Measurements from ENCODE around the gene ZNF675. TPM values are rescaled to one million over a fixed set of nuclear protein-coding genes. Genes with fewer than 3 reads are reported as not detected.

ZNF675 gene
- total RNA-seq, 1 donor from 2014 or later, result 15.5 TPM

DNA sequence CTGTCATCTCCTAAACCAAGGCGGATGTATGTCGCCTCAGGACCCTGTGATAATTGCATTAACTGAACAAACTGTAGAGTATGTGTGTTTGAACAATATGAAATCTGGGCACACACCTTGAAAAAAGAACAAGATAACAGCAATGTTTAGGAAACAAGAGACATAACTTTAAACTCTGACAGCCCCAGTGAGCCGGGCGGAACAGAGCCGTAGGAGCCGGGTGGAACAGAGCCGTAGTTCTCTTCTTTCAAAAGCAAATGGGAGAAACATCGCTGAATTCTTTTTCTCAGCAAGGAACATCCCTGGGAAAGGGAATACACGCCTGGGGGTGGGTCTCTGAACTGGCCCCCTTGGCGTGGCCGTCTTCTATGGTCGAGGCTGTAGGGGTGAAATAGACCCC lies 31.8 kb upstream of the ZNF675 start:
- H3K36me3 Mint-ChIP-seq (ENCODE audit: low read depth, unreplicated experiment), result no peaks in the 10 kb centered on the region
- no peak overlapping the region for H3K4me3 Mint-ChIP-seq (ENCODE audit: unreplicated experiment)
- Histone ChIP-seq H3K9ac (ENCODE audit: low read length) (no peak overlapping the region), H3K9me3 (ENCODE audit: insufficient read depth, low read depth, low read length) (no peaks in the 10 kb centered on the region), H3K27me3 (ENCODE audit: insufficient read depth, low read length) (no peaks in the 10 kb centered on the region), H3K4me1 (ENCODE audit: insufficient read depth, low read length) (no peaks in the 10 kb centered on the region), H3K27ac (ENCODE audit: low read depth, low read length) (no peak overlapping the region), H2AFZ (ENCODE audit: low read depth, low read length) (no peak overlapping the region), H4K20me1 (ENCODE audit: insufficient read depth, low read length) (no peaks in the 10 kb centered on the region), H3K36me3 (ENCODE audit: insufficient read depth, low read length) (no peaks in the 10 kb centered on the region), H3K4me3 (ENCODE audit: insufficient read depth, low read depth, low read length) (no peak overlapping the region), H3K4me2 (ENCODE audit: low read length) (no peak overlapping the region), H3K79me2 (ENCODE audit: insufficient read depth, low read length) (no peaks in the 10 kb centered on the region)
- peaks cover 9% of the 10 kb centered on the region for H3K27me3 Mint-ChIP-seq (ENCODE audit: low read depth, unreplicated experiment)
- no peak overlapping the region for H3K27ac Mint-ChIP-seq (ENCODE audit: unreplicated experiment)
- no peaks in the 10 kb centered on the region for H3K4me1 Mint-ChIP-seq (ENCODE audit: low read depth, unreplicated experiment)
- TF ChIP-seq EZH2 (IDR thresholded peaks at IDR 0.05; ENCODE audit: insufficient read depth, low read length), result no peak
- TF ChIP-seq, protein P1, sequence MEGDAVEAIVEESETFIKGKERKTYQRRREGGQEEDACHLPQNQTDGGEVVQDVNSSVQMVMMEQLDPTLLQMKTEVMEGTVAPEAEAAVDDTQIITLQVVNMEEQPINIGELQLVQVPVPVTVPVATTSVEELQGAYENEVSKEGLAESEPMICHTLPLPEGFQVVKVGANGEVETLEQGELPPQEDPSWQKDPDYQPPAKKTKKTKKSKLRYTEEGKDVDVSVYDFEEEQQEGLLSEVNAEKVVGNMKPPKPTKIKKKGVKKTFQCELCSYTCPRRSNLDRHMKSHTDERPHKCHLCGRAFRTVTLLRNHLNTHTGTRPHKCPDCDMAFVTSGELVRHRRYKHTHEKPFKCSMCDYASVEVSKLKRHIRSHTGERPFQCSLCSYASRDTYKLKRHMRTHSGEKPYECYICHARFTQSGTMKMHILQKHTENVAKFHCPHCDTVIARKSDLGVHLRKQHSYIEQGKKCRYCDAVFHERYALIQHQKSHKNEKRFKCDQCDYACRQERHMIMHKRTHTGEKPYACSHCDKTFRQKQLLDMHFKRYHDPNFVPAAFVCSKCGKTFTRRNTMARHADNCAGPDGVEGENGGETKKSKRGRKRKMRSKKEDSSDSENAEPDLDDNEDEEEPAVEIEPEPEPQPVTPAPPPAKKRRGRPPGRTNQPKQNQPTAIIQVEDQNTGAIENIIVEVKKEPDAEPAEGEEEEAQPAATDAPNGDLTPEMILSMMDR (IDR thresholded peaks at IDR 0.05; ENCODE audit: insufficient read depth, low read depth, low read length), result no peak
- DNase-seq (ENCODE audit: low read depth) (no peak), FAIRE-seq (no peak)
- peaks cover 4% of the 10 kb centered on the region for H3K9me3 Mint-ChIP-seq (ENCODE audit: unreplicated experiment)

DNA sequence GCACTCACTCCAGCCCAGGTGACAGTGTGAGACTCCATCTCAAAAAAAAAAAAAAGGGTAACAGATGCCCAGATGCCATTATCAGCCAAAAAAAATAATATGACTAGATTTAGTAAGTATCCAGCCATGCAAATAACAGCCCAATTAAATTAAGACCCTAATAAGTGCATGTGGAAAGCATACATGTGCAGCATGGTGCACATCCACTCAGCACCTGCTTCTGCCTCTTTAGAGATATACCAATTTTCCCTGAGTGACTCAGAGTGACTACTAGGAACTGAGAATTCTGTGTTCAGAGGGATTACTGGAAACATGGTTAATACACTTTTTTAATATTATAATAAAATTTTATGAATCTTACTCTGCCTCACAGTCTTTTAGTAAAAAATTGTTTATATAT lies 29.8 kb upstream of the ZNF675 start:
- no peaks in the 10 kb centered on the region for H3K9me3 ChIP-seq (ENCODE audit: insufficient read depth, low read depth, low read length)
- TF ChIP-seq, protein P1 (IDR thresholded peaks at IDR 0.05; ENCODE audit: insufficient read depth, low read depth, low read length), result no peak
- no peak for TF ChIP-seq EZH2 (IDR thresholded peaks at IDR 0.05; ENCODE audit: insufficient read depth, low read length)
- no peaks in the 10 kb centered on the region for H3K27me3 ChIP-seq (ENCODE audit: insufficient read depth, low read length)
- Mint-ChIP-seq H3K9me3 (ENCODE audit: unreplicated experiment) (peaks cover 4% of the 10 kb centered on the region), H3K36me3 (ENCODE audit: low read depth, unreplicated experiment) (no peaks in the 10 kb centered on the region), H3K27ac (ENCODE audit: unreplicated experiment) (no peak overlapping the region), H3K4me3 (ENCODE audit: unreplicated experiment) (no peak overlapping the region), H3K27me3 (ENCODE audit: low read depth, unreplicated experiment) (peaks cover 9% of the 10 kb centered on the region), H3K4me1 (ENCODE audit: low read depth, unreplicated experiment) (no peaks in the 10 kb centered on the region)
- no peaks in the 10 kb centered on the region for H3K79me2 ChIP-seq (ENCODE audit: insufficient read depth, low read length)
- no peak overlapping the region for H2AFZ ChIP-seq (ENCODE audit: low read depth, low read length)
- H4K20me1 ChIP-seq (ENCODE audit: insufficient read depth, low read length), result no peaks in the 10 kb centered on the region
- FAIRE-seq, result no peak
- H3K4me3 ChIP-seq (ENCODE audit: insufficient read depth, low read depth, low read length), result no peak overlapping the region
- H3K27ac ChIP-seq (ENCODE audit: low read depth, low read length), result no peak overlapping the region
- H3K9ac ChIP-seq (ENCODE audit: low read length), result no peak overlapping the region
- H3K4me2 ChIP-seq (ENCODE audit: low read length), result no peak overlapping the region
- H3K36me3 ChIP-seq (ENCODE audit: insufficient read depth, low read length), result no peaks in the 10 kb centered on the region
- no peaks in the 10 kb centered on the region for H3K4me1 ChIP-seq (ENCODE audit: insufficient read depth, low read length)
- DNase-seq (ENCODE audit: low read depth), result no peak

DNA sequence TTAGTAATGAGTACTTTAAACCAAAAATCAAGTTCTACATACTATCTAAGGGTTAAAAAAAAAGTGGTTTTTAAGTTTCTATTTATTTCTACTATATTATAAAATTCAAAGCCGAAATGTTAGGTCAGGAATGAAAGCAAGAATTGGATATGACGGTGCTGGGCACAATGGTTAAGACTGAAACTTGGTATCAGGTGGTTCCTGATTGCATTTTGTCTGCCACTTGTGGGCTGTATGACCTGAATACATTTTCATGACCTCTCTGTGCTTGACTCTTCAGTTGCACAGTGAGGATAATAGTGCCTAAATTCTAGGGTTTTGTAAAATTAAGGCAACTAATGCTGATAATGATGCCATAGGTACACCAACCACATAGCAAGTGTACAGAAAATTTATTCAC lies 22.3 kb upstream of the ZNF675 start:
- no peaks in the 10 kb centered on the region for H3K9me3 ChIP-seq (ENCODE audit: insufficient read depth, low read depth, low read length)
- no peak overlapping the region for H3K27ac Mint-ChIP-seq (ENCODE audit: unreplicated experiment)
- H3K79me2 ChIP-seq (ENCODE audit: insufficient read depth, low read length), result no peaks in the 10 kb centered on the region
- DNase-seq (ENCODE audit: low read depth) (no peak), FAIRE-seq (no peak)
- H3K9ac ChIP-seq (ENCODE audit: low read length), result no peak overlapping the region
- H3K36me3 Mint-ChIP-seq (ENCODE audit: low read depth, unreplicated experiment), result no peaks in the 10 kb centered on the region
- no peaks in the 10 kb centered on the region for H3K4me1 Mint-ChIP-seq (ENCODE audit: low read depth, unreplicated experiment)
- no peak overlapping the region for H3K27ac ChIP-seq (ENCODE audit: low read depth, low read length)
- no peaks in the 10 kb centered on the region for H3K4me1 ChIP-seq (ENCODE audit: insufficient read depth, low read length)
- TF ChIP-seq, protein P1 (IDR thresholded peaks at IDR 0.05; ENCODE audit: insufficient read depth, low read depth, low read length), result no peak
- TF ChIP-seq EZH2 (IDR thresholded peaks at IDR 0.05; ENCODE audit: insufficient read depth, low read length), result no peak
- H3K36me3 ChIP-seq (ENCODE audit: insufficient read depth, low read length), result no peaks in the 10 kb centered on the region
- no peaks in the 10 kb centered on the region for H3K27me3 ChIP-seq (ENCODE audit: insufficient read depth, low read length)
- H2AFZ ChIP-seq (ENCODE audit: low read depth, low read length), result no peak overlapping the region
- no peak overlapping the region for H3K4me3 Mint-ChIP-seq (ENCODE audit: unreplicated experiment)
- H3K9me3 Mint-ChIP-seq (ENCODE audit: unreplicated experiment), result peaks cover 3% of the 10 kb centered on the region
- no peak overlapping the region for H3K4me2 ChIP-seq (ENCODE audit: low read length)
- H3K4me3 ChIP-seq (ENCODE audit: insufficient read depth, low read depth, low read length), result no peak overlapping the region
- no peaks in the 10 kb centered on the region for H3K27me3 Mint-ChIP-seq (ENCODE audit: low read depth, unreplicated experiment)
- H4K20me1 ChIP-seq (ENCODE audit: insufficient read depth, low read length), result no peaks in the 10 kb centered on the region
